ENCODE measurements around the gene SARNP.

Gene SARNP

DNA sequence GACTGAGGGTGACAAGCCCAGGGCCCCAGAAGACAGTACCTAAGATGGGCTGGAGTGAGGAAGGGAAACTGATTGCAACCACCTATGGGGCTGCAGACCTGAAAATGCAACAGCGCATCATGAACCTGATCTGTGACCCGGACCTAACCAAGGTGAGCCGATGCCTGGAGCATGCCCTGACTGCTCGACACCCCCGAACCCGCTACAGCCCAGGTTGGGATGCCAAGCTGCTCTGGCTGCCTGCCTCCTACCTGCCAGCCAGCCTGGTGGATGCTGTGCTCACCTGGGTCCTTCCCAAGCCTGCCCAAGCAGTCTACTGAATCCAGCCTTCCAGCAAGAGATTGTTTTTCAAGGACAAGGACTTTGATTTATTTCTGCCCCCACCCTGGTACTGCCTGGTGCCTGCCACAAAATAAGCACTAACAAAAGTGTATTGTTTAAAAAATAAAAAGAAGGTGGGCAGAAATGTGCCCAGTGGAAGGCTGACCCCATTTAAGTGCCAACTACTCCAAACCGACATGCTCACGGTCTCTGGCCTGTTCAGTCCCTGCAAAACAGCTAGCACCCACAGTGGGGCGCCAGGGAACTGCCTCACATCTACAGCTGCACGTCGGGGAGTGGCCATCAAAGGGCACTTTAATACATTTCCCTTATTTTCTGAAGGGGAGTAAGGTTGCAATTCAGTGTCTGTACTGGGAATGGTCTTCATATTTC lies 93.1 kb downstream of the SARNP start:
- peak; percentile 47 for DNase-seq (ENCODE audit: low read depth)

DNA sequence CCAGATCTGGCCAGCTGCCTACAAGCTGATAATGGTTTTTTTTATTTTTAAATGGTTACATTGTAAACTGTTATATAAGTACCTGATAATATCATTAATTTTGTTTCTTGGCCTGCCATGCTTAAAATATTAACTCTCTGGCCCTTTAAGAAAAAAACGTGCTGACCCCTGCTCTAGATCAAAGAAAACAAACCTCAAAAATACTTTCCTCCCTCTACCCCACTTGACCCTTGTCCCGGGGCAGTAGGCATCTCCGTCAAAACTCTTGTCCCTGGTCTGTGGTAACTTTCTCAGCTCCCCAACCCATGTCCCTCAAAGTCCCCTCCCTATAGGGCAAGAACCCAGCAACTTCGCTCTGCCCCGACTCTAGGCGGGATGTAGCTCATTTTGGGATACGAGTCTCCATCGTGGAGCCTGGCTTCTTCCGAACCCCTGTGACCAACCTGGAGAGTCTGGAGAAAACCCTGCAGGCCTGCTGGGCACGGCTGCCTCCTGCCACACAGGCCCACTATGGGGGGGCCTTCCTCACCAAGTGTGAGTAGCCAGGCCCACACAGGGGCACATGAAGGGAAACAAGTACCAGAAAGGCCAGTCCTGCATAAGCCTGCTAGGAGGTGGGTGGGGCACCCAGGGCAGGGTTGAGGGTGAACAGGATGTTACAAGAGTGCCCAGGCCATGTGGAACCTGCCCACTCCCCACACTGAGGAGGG lies 93.9 kb downstream of the SARNP start:
- DNase-seq (ENCODE audit: low read depth), result no peak

DNA sequence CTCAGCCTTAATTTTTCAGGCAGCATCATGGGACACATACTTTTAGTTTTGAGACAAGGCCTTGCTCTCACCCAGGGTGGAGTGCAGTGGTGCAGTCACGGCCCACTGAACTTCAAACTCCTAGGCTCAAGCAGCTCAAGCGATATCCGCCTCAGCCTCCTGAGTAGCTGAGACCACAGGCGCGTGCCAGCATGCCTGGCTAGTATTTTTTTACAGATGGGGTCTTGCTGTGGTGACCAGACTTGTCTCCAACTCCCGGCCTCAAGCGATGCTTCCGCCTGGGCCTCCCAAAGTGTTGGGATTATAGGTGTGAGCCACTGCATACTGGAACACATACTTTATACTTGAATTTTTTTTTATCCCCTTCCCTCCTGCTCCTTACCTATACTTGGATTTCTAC lies 94.6 kb downstream of the SARNP start:
- DNase-seq (ENCODE audit: low read depth), result no peak

DNA sequence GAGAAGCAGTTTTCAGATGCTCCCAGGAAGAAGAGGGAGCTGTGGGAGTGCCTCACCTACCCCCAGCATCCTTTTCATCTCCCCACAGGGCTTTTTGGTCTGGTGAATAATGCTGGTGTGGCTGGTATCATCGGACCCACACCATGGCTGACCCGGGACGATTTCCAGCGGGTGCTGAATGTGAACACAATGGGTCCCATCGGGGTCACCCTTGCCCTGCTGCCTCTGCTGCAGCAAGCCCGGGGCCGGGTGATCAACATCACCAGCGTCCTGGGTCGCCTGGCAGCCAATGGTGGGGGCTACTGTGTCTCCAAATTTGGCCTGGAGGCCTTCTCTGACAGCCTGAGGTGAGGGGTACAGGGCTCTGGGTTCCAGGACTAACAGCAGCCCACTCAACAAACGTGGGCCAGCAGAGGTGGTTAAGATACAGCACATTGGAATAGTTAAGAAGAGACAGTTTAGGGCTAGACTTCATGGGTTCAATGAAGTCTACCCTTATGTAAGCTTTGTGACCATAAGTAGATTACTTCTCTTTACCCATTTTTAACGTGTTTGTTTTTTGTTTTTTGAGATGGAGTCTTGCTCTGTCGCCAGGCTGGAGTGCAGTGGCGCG lies 95.8 kb downstream of the SARNP start:
- DNase-seq (ENCODE audit: low read depth), result no peak

DNA sequence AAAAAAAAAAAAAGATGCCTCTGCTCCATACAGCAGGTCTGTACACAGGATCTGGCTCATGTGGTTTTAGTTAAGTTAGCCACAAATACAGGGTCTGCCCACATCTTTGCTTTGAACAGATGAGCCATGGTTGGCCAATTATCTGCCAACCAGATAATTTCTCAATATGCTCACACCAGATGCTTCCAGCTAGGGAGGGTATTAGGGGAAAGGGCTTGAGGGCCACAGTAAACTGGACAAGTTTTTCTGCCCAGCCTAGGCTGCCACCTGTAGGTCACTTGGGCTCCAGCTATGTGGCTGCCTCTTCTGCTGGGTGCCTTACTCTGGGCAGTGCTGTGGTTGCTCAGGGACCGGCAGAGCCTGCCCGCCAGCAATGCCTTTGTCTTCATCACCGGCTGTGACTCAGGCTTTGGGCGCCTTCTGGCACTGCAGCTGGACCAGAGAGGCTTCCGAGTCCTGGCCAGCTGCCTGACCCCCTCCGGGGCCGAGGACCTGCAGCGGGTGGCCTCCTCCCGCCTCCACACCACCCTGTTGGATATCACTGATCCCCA lies 96.6 kb downstream of the SARNP start:
- DNase-seq (ENCODE audit: low read depth), result no peak

DNA sequence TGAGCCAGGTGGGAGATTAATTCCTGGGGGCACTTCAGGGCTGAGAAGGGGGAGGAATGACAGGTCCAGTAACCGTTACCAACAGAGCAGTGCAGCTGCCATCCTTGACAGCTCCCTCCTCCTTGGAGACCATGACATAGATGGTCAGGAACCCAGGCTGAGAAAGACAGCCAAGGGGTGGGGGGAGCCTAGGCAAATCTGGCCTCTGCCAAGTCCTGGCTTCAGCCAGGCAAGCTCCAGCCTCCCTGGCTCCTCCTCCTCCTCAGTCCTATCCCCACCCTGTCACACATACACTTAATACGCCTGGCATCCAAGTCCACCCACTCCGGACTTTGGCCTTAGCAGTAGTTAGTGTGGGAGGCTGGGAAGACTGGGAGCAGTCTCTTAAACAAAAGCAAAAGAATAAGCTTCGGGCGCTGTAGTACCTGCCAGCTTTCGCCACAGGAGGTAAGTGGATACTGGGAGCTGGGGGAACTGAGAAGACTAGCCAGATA lies 97.4 kb downstream of the SARNP start, which contains the start of gene RDH5:
Gene RDH5 (plus strand): TSS at position 323 of the 494 bp plus-strand sequence. CDS start 792 bp downstream, outside the sequence.
- no peak for DNase-seq (ENCODE audit: low read depth)

DNA sequence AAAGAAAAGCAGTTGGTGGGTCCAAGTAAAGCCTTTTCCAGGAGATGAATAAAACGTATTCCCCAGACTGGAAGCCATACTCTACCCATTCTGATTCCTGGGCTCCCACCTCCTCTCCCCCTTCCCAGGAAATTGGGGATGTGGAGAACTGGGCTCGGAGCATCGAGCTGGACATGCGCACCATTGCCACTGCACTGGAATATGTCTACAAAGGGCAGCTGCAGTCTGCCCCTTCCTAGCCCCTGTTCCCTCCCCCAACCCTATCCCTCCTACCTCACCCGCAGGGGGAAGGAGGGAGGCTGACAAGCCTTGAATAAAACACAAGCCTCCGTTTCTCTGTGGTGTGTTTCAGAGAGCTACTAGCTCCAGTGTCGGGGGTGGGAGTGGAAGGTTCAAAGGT lies 98.2 kb downstream of the SARNP start:
- no peak for DNase-seq (ENCODE audit: low read depth)

DNA sequence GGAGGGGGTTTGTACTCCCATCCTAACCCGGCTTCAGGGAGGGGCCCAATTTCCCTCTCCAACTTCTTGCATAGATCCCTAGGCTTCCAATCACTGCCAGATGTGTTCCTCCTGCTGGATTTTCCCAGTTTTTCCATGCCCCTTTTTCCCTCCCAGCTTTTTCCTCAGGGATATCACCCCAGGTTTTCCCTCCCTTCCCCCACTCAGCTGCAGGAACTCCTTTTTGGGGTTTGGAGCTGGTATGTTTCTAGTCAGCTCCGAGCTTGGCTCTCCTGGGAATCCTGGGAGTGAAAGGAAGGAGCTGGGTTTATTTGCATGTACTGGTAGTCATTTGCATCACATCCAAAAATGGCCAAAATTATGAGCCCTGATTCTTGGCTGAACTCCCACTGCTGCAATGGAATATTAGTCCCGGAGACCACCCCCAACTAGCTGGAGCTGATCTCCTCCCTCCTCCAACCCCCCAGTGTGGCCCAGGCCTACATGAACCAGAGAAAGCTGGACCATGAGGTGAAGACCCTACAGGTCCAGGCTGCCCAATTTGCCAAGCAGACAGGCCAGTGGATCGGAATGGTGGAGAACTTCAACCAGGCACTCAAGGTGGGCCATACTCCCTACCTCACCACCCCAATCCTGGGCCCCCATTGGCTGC lies 98.8 kb downstream of the SARNP start:
- DNase-seq (ENCODE audit: low read depth), result no peak

DNA sequence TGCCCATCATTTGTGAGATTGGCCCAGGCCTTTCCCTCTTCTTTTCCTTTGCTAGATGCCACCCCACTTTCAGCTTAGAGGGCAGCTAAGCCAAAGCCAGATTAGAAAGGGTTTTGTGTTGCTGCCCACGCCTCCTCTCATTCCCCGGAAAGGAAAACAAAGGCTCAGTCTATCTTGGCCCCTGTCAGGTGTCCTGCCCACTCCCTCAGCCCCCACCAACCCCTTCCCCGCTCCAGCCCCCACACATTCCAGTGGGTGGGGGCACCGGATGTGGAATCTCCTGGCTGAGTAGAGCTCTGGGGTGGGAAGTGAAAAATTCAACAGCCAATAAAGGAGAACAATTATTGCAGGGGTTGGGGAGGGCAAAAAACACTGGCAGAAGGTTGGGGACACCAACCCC lies 99.5 kb downstream of the SARNP start:
- no peak for DNase-seq (ENCODE audit: low read depth)

DNA sequence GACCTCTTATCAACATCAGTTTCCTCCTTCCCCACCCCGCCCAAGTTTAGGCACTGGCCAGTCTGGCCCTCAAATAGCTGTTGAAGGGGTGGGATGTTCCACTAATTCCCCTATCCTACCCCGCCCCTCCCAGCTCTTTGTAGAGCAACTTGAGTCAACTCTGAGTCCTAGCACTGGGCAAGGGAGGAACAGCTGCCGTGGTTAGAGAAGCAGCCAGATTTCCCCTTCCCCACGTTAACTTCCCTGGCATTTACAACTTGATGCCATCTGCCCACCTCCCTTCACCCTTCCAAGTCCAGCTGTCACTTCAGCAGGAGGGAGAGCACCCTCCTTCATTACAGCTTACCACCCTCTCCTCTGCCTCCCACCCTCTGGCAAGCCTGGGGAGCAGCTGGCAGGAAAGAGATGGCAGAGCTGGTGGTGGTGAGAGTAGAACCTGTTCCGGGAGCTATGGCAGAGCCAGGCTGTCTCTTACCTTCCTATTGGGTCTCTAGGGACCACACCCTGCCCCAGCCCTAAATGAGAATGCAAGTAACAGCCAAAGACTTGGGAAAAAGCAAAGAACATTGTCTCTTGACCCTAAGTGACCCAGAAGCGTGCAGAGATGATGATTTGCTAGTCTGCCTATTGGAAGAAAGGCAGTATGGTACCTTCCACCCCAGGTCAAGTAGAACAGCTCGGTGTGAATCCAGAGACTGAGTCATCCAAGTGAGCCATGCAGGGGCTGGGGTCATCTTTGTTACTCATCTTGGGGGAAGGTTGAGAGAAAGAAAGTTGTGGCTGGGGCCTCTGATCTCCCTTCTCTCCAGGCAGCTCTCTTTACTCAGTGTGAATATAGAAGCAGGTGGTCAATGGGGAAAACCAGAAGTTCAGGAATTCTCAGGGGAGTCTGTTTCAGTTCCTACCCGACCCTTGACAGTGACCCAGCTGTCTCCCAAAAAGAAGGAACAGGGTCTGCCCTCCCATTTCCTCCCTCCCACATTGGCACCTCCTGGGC lies 100.2 kb downstream of the SARNP start:
- no peak for DNase-seq (ENCODE audit: low read depth)

DNA sequence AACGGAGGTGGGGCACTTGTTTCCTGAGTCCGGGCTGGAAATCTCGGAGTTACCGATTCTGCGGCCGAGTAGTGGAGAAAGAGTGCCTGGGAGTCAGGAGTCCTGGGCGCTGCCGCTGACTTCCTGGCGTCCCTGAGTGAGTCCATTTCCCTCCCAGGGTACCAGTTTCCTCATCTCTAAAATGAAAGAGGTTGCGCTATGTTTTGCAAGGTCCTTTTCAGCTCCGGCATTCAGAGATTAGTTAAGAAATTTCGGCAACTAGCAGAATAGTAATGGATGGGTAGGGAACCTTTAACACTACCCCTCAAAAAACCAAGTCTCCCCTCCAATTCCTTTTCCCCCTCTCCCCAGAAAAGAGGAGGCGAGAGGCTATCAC lies 101.0 kb downstream of the SARNP start:
- no peak for DNase-seq (ENCODE audit: low read depth)

DNA sequence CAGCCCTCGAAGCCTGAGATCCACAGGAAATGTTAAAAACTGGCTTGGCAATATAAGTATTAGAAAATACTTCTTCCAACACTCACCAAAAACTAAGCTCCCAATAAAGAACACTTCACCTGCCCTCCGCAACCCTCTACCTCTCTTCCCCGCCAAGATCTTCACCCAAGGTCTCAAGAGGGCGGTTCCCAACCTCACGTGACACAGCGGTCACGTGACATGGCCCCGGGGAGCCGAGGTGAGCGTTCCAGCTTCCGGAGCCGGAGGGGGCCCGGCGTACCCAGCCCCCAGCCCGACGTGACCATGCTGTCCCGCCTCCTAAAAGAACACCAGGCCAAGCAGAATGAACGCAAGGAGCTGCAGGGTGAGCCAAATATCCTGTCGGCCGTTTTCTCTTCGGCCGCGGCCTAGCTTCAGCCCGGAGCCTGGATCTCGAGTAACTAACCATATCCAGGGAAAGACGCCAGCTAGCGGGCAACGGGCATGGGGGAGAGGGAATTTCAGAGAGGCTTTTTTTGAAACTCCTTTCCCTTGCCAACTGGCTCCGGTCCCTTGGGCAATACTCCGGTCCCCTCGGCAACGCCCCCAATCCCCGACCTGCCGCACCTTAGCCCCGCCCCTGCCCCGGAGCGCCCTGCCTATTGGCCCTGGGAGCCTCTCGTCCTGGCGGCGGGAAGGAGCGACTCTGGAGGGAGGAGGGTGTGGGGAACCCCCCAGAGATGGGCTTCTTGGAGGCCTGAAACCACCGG lies 101.5 kb downstream of the SARNP start, which contains the start of gene BLOC1S1:
Gene BLOC1S1 (plus strand): TSS at position 214 of the 749 bp plus-strand sequence. CDS start 6 bp downstream, at position 220.
- DNase-seq (ENCODE audit: low read depth), result peak; percentile 86

DNA sequence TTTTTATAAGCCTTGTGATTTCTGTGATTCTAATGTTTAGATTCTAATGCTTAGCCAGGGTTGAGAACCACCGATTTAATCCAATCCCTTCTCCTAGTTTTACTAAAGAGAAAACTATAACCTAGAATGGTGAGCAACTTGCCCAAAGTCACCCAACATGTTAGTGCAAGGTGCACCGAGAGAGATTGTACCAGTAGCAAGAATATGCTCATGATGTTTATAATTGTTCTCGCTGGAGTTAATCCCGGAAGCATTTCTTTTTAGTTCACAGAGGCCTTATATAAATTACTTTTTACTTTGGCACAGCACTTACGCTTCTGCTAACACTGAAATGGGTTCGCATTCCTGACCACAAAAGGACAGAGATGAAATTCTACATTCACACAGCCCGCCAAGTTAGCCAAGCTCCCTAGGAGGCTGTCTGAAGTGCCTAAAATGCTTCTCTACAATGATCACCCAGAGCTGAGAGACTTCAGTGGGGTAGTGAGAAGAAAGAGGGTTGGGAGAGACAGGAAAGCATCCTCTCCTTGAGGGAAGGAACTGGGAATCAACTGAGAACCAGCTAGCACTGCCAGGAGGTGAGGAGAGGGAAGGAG lies 102.3 kb downstream of the SARNP start:
- no peak for DNase-seq (ENCODE audit: low read depth)

DNA sequence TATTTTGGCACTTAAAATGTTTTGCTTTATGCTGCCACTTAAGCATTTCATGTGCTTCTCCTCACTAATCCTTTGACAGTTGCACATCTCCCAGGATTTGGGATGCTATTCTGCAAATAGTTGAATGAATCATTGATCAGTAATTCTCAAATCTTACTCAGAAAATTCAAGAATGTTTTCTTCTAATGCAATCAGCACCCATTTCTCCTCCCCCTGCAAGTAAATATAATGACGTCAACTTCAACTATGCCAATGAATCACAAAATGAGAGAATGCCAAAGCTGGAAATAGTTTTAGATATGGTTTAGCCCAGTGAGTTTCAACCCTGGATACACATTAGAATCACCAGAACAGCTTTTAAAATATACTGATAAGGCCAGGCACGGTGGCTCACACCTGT lies 103.8 kb downstream of the SARNP start:
- DNase-seq (ENCODE audit: low read depth), result no peak

DNA sequence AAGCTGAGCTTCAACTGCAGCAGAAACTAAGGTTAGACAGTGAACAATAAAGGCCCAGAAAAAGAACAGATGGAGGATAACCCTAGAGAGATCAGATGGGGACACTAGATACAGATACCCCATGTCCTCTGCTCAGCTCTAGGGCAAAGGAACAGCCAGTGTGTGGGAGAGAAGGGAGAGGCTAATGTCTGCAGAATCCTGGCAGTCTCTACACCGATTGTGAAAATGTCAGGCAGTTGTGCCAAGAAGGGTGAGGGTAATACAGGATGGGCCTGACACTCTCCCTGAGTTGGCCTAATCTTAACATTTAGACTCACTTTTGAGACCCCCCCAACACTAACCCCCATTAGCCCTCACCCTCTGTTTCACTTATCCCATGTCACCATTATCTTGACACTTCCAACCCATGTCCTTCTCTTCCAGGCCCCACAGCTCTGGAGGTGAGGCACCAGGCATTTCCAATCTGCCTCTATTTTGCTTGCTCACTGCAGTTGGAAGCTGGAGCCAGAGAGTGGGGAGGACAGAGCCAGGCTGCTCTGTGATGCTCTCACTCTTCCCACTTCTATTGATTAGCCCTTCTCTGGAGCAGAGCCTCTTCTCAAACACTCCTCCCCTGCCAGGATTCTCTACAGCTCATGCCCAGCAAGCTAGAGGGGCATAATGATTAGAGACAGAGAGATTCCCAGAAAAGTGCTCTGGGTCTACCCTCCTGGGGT lies 104.7 kb downstream of the SARNP start:
- DNase-seq (ENCODE audit: low read depth), result no peak

DNA sequence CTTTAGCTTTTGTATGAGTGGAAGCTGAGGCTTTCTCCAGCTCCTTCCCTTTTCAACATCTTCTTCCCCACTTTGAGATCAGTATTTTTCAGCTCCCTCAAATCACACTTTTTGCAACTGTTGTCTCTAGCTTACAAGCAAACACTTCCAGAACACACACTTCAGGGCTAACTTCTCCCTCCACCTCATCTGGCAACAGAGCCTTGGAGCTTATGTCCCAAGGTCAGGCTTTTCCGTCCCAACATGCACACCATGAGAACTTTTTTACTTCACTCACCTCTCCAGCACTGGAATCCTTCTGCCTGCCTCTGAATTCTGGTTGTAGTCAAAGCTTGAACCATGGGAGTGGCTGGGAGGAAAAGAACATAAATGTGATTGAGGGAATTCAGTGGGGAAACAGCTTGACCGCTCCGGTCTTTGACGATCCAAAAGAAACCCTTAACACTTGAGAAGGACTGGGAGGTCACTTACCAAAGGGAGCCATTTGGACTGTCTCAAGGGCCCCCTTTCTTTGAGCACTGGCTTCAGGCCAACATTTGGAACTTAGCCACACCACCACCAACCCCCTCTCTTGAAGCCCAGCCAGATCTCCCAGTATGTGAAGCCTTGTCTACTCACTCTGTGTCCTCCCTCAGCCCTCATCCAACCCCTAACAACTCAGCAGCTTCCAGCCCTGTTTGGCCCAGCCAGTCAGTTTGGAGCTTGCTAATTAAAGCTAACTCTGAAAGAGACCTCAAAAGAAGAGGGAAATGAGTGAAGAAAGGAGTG lies 105.6 kb downstream of the SARNP start:
- no peak for DNase-seq (ENCODE audit: low read depth)

DNA sequence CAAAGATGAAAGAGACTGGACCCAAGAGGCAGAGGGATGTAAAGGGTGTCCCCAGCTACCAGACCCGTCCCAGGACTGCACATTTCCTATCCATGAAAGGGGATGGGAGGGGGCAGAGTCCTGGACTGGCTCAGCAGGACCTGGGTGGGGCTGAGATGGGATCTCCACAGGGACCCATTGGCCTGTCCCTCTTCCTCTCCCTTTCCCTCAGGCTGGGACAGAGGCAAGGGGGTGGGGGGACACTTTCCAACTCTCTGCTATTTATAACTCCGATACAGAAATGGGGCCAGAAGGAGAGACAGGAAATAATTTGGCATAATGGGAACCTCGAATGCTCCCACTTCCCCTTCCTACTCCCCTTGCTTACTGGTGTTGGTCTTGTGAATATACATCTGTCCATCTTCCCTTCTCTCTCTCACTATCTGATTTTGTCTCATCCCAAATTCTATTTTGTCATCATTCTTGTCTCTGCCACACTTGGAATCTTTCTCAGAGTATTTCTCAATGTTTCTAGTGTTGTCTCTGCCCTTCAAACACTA lies 108.8 kb downstream of the SARNP start:
- DNase-seq (ENCODE audit: low read depth), result no peak

Data from activated T-helper 1 cell treated with Interleukin-2 at 50 U/mL for 16 hours (primary cell).